RWPE2 (cell line): ENCODE results near the gene RIC1.
"Not testable (repeated sequence)": the region's sequence is repeated elsewhere in the genome, so short reads cannot be mapped to it uniquely, and the experiment has no call there.

Source experiments
- ATAC-seq: fragments of 200-7000 bp; cut with Tn5 transposase; 3 replicates; pipeline ENCODE4 v1.9.1; 2021; ENCODE audit warnings: low read depth
- DNase-seq: peaks from one replicate; pipeline ENCODE4 v3.0.0-alpha.2; 2020; ENCODE audit warnings: low spot score
- H3K27ac ChIP-seq: fragments of 450-650 bp; 2 replicates; pipeline ENCODE4 v1.5.1; 2017; ENCODE audit warnings: mild to moderate bottlenecking; ENCODE audit not compliant: poor library complexity, severe bottlenecking
- H3K27me3 ChIP-seq: fragments of 250-450 bp; sonication (Bioruptor Pico); 2 replicates; pipeline ENCODE4 v1.5.1; 2021; ENCODE audit warnings: mild to moderate bottlenecking, moderate library complexity; ENCODE audit not compliant: insufficient read depth, poor library complexity, severe bottlenecking
- H3K36me3 ChIP-seq: fragments of 250-450 bp; sonication (Bioruptor Pico); 2 replicates; pipeline ENCODE4 v1.5.1; 2020; ENCODE audit warnings: low read depth, mild to moderate bottlenecking, moderate library complexity
- H3K4me1 ChIP-seq: fragments of 250-450 bp; sonication (Bioruptor Pico); 2 replicates; pipeline ENCODE4 v1.5.1; 2021; ENCODE audit warnings: mild to moderate bottlenecking, moderate library complexity; ENCODE audit not compliant: insufficient read depth, poor library complexity, severe bottlenecking
- H3K4me3 ChIP-seq: fragments of 250-450 bp; sonication (Bioruptor Pico); 2 replicates; pipeline ENCODE4 v1.5.1; 2021; ENCODE audit warnings: mild to moderate bottlenecking, moderate library complexity; ENCODE audit not compliant: severe bottlenecking
- H3K9me3 ChIP-seq: fragments of 250-450 bp; sonication (Bioruptor Pico); 2 replicates; pipeline ENCODE4 v1.5.1; 2021; ENCODE audit warnings: mild to moderate bottlenecking, moderate library complexity; ENCODE audit not compliant: severe bottlenecking
- CTCF ChIP-seq: fragments of 450-650 bp; IDR thresholded peaks from one replicate; pipeline ENCODE4 v1.5.1; 2017; ENCODE audit warnings: mild to moderate bottlenecking, moderate library complexity; ENCODE audit not compliant: poor library complexity, severe bottlenecking

Gene RIC1

GRCh38 chr9:5767968-5768932 is 139.3 kb downstream of the RIC1 start:
- H3K9me3 ChIP-seq = no peaks in the 10 kb centered on the region
- H3K27ac ChIP-seq = no peak overlapping the region
- ATAC-seq (no peak), DNase-seq (no peak)
- H3K36me3 ChIP-seq = peaks cover 96% of the 10 kb centered on the region
- TF ChIP-seq CTCF = no peak
- H3K4me1 ChIP-seq = no peaks in the 10 kb centered on the region
- no peaks in the 10 kb centered on the region for H3K27me3 ChIP-seq
- no peak overlapping the region for H3K4me3 ChIP-seq

GRCh38 chr9:5773324-5773999 is 144.6 kb downstream of the RIC1 start:
- ATAC-seq (no peak), DNase-seq (no peak)
- peaks cover 91% of the 10 kb centered on the region for H3K36me3 ChIP-seq
- no peak overlapping the region for H3K27ac ChIP-seq
- H3K27me3 ChIP-seq = no peaks in the 10 kb centered on the region
- H3K4me1 ChIP-seq = no peaks in the 10 kb centered on the region
- H3K4me3 ChIP-seq = no peak overlapping the region
- peaks cover under 1% of the 10 kb centered on the region for H3K9me3 ChIP-seq
- TF ChIP-seq CTCF = peak; percentile 18

GRCh38 chr9:5778805-5779204 is 149.9 kb downstream of the RIC1 start:
- TF ChIP-seq CTCF = no peak
- Histone ChIP-seq H3K27me3 (no peaks in the 10 kb centered on the region), H3K4me1 (no peaks in the 10 kb centered on the region), H3K36me3 (peaks cover 71% of the 10 kb centered on the region), H3K9me3 (peaks cover 9% of the 10 kb centered on the region), H3K27ac (no peak overlapping the region), H3K4me3 (no peak overlapping the region)
- DNase-seq (no peak), ATAC-seq (no peak)

GRCh38 chr9:5779705-5780218 is 150.9 kb downstream of the RIC1 start:
- ATAC-seq = not testable (repeated sequence)
- H3K36me3 ChIP-seq = peaks cover 67% of the 10 kb centered on the region

GRCh38 chr9:5783420-5783819 is 154.5 kb downstream of the RIC1 start:
- H3K4me1 ChIP-seq, DNase-seq, ATAC-seq, H3K27me3 ChIP-seq, H3K27ac ChIP-seq, H3K9me3 ChIP-seq, H3K4me3 ChIP-seq: not testable (repeated sequence)
- peaks cover 57% of the 10 kb centered on the region for H3K36me3 ChIP-seq

More at GRCh38 chr9:5779705-5780218, 150.9 kb downstream of the RIC1 start:
- not testable (repeated sequence) for H3K27ac ChIP-seq, H3K9me3 ChIP-seq, H3K4me1 ChIP-seq, DNase-seq, H3K27me3 ChIP-seq, H3K4me3 ChIP-seq
